Measurements from ENCODE around the gene LRIG3. TPM values are rescaled to one million over a fixed set of nuclear protein-coding genes. Genes with fewer than 3 reads are reported as not detected.
"Not testable (repeated sequence)": the region's sequence is repeated elsewhere in the genome, so short reads cannot be mapped to it uniquely, and the experiment has no call there.

LRIG3 gene
- total RNA-seq, 1 donor from 2014 or later: 80.9 TPM

DNA sequence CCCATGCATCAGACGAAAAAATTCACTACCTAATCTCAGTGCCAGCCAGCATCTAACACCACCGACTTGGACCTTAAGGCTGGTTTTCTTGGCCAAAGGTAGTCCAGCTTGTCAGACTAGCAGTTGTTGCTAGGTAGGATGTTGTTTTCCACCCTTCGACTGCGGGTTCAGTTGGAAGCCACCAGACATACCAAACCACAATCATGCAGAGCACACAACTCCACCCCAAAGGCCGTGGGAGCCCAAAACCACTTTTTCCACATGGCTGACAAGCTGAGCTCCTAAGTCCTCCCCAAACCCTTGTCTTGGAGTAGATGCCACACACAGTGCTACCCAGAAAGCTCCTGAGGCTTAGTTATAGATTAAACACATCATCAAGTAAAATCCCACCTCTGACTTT is 46.8 kb downstream of the LRIG3 start:
- H3K27ac ChIP-seq (ENCODE audit: low read depth, low read length): no peak overlapping the region
- H3K36me3 ChIP-seq (ENCODE audit: control insufficient read depth in 3 of 3, insufficient read depth in 3 of 3, low read length in 3 of 3): peaks cover 38 to 66% (median 52%) of the 10 kb centered on the region in 3 donors
- H3K4me1 ChIP-seq (ENCODE audit: control insufficient read depth in 3 of 3, insufficient read depth in 3 of 3, low read length in 3 of 3): no peaks in the 10 kb centered on the region
- no peak overlapping the region for H3K9ac ChIP-seq (ENCODE audit: low read depth in 1 of 3, low read length in 3 of 3)
- no peaks in the 10 kb centered on the region for H3K9me3 ChIP-seq (ENCODE audit: control insufficient read depth in 3 of 3, low read length in 3 of 3)
- H3K4me3 ChIP-seq (ENCODE audit: low read length in 3 of 3): no peak overlapping the region
- no peaks in the 10 kb centered on the region for H3K27me3 ChIP-seq (ENCODE audit: control insufficient read depth in 3 of 3, insufficient read depth in 3 of 3, low read length in 3 of 3)

DNA sequence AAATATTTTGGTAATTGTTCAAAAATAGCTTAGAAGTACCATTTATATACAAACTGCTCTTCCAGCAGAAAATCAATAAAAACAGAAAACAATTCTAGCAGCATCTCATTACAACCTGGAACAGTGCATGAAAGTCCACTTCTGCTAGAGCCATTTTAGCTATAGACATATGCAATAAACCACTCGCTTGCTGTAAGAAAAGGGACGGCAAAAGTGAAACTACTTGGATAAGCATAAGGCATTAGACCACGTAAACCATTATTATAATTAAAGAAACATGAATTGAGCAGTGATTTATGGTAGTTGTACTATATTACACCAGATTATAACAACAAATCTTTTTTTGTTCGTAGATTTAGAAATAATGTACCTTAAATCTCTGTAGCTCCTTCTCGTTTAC is 48.7 kb downstream of the LRIG3 start:
- Histone ChIP-seq H3K9ac (ENCODE audit: low read depth in 1 of 3, low read length in 3 of 3) (no peak overlapping the region), H3K4me3 (ENCODE audit: low read length in 3 of 3) (peak overlapping the region in 2 of 3 donors; percentile 9 to 16), H3K27me3 (ENCODE audit: control insufficient read depth in 3 of 3, insufficient read depth in 3 of 3, low read length in 3 of 3) (no peaks in the 10 kb centered on the region), H3K27ac (ENCODE audit: low read depth, low read length) (no peak overlapping the region), H3K4me1 (ENCODE audit: control insufficient read depth in 3 of 3, insufficient read depth in 3 of 3, low read length in 3 of 3) (no peaks in the 10 kb centered on the region), H3K36me3 (ENCODE audit: control insufficient read depth in 3 of 3, insufficient read depth in 3 of 3, low read length in 3 of 3) (peaks cover 25 to 52% (median 44%) of the 10 kb centered on the region in 3 donors), H3K9me3 (ENCODE audit: control insufficient read depth in 3 of 3, low read length in 3 of 3) (no peaks in the 10 kb centered on the region)

DNA sequence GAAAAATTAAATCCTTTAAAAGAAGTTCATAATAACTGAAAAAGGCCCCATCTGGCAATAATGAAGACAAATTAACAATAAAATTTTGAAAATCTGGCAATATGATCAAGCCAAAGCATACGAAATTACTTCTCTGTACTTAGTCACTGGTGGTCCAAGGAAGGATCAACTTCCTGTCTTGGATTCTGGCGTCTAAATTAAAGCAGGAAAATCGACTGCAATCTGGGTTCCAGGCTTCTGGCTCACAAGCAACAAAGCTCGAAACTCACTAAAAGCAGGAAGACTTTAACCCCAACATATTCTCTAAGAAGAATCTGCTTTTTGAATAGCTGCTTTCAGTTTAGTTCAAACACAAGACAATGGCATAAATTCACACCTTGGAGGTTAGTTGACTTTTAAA is 49.7 kb downstream of the LRIG3 start:
- H3K9me3 ChIP-seq (ENCODE audit: control insufficient read depth in 3 of 3, low read length in 3 of 3): no peaks in the 10 kb centered on the region
- H3K4me3 ChIP-seq (ENCODE audit: low read length in 3 of 3): no peak overlapping the region
- H3K27ac ChIP-seq (ENCODE audit: low read depth, low read length): no peak overlapping the region
- peaks cover 22 to 51% (median 35%) of the 10 kb centered on the region in 3 donors for H3K36me3 ChIP-seq (ENCODE audit: control insufficient read depth in 3 of 3, insufficient read depth in 3 of 3, low read length in 3 of 3)
- no peaks in the 10 kb centered on the region for H3K27me3 ChIP-seq (ENCODE audit: control insufficient read depth in 3 of 3, insufficient read depth in 3 of 3, low read length in 3 of 3)
- no peak overlapping the region for H3K9ac ChIP-seq (ENCODE audit: low read depth in 1 of 3, low read length in 3 of 3)
- H3K4me1 ChIP-seq (ENCODE audit: control insufficient read depth in 3 of 3, insufficient read depth in 3 of 3, low read length in 3 of 3): no peaks in the 10 kb centered on the region

DNA sequence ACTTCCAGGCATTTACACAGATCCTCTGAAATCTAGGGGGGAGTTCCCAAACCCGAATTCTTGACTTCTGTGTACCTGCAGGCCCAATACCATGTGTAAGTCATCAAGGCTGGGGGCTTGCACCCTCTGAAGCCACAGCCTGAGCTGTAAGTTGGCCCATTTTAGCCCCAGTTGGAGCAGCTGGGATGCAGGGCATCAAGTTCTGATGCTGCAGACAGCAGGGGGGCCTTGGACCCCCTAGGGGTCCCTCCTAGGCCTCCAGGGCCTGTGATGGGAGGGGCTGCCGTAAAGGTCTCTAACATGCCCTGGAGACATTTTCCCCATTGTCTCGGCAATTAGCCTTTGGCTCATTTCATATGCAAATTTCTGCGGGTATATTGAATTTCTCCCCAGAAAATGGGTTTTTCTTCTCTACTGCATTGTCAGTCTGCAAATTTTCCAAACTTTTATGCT is 59.5 kb downstream of the LRIG3 start:
- H3K4me3 ChIP-seq (ENCODE audit: low read length in 3 of 3): no peak overlapping the region
- no peaks in the 10 kb centered on the region for H3K4me1 ChIP-seq (ENCODE audit: control insufficient read depth in 3 of 3, insufficient read depth in 3 of 3, low read length in 3 of 3)
- H3K27me3 ChIP-seq (ENCODE audit: control insufficient read depth in 3 of 3, insufficient read depth in 3 of 3, low read length in 3 of 3): no peaks in the 10 kb centered on the region
- no peaks in the 10 kb centered on the region for H3K36me3 ChIP-seq (ENCODE audit: control insufficient read depth in 3 of 3, insufficient read depth in 3 of 3, low read length in 3 of 3)
- H3K9ac ChIP-seq (ENCODE audit: low read depth in 1 of 3, low read length in 3 of 3): no peak overlapping the region
- no peaks in the 10 kb centered on the region for H3K9me3 ChIP-seq (ENCODE audit: control insufficient read depth in 3 of 3, low read length in 3 of 3)
- H3K27ac ChIP-seq (ENCODE audit: low read depth, low read length): no peak overlapping the region

DNA sequence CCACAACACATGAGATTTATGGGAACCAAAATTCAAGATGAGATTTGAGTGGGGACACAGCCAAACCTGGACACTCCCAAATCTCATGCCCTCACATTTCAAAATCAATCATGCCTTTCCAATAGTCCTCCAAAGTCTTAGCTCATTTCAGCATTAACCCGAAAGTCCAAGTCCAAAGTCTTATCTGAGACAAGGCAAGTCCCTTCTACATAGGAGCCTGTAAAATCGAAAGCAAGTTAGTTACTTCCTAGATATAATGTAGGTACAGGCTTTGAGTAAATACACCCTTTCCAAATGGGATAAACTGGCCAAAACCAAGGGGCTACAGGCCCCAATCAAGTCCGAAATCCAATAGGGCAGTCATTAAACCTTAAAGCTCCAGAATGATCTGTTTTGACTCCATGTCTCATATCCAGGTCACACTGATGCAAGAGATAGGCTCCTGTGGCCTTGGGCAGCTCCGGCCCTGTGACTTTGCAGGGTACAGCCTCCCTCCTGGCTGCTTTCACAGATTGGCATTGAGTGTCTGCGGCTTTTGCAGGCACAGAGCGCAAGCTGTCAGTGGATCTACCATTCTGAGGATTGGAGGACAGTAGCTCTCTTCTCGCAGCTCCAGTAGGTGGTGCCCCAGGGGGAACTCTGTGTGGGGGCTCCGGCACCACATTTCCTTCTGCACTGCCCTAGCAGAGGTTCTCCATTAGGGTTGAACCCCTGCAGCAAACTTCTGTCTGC is 60.1 kb downstream of the LRIG3 start:
- Histone ChIP-seq H3K36me3 (ENCODE audit: control insufficient read depth in 3 of 3, insufficient read depth in 3 of 3, low read length in 3 of 3) (no peaks in the 10 kb centered on the region), H3K9ac (ENCODE audit: low read depth in 1 of 3, low read length in 3 of 3) (no peak overlapping the region), H3K4me1 (ENCODE audit: control insufficient read depth in 3 of 3, insufficient read depth in 3 of 3, low read length in 3 of 3) (no peaks in the 10 kb centered on the region), H3K4me3 (ENCODE audit: low read length in 3 of 3) (no peak overlapping the region), H3K9me3 (ENCODE audit: control insufficient read depth in 3 of 3, low read length in 3 of 3) (no peaks in the 10 kb centered on the region), H3K27ac (ENCODE audit: low read depth, low read length) (no peak overlapping the region), H3K27me3 (ENCODE audit: control insufficient read depth in 3 of 3, insufficient read depth in 3 of 3, low read length in 3 of 3) (no peaks in the 10 kb centered on the region)

DNA sequence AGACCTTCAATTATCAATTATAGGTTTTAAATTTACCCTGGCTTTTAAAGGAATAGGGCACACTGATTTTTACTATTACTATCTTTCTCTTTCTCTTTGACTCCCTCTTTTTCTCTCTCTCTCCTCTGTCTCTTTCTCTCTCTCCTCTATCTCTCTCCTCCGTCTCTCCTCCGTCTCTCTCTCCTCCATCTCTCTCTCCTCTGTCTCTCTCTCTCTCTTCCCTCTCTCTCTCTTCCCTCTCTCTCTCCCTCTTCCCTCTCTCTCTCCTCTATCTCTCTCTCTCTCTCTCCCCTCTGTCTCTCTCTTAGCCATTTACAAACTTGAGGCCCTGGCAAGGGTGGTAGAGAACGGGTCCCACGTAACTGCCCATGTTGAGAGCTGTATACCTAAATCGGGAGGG is 62.3 kb downstream of the LRIG3 start:
- Histone ChIP-seq H3K9ac (ENCODE audit: low read depth in 1 of 3, low read length in 3 of 3) (no peak overlapping the region), H3K27me3 (ENCODE audit: control insufficient read depth in 3 of 3, insufficient read depth in 3 of 3, low read length in 3 of 3) (no peaks in the 10 kb centered on the region), H3K9me3 (ENCODE audit: control insufficient read depth in 3 of 3, low read length in 3 of 3) (no peaks in the 10 kb centered on the region), H3K36me3 (ENCODE audit: control insufficient read depth in 3 of 3, insufficient read depth in 3 of 3, low read length in 3 of 3) (no peaks in the 10 kb centered on the region), H3K4me3 (ENCODE audit: low read length in 3 of 3) (no peak overlapping the region), H3K27ac (ENCODE audit: low read depth, low read length) (no peak overlapping the region), H3K4me1 (ENCODE audit: control insufficient read depth in 3 of 3, insufficient read depth in 3 of 3, low read length in 3 of 3) (no peaks in the 10 kb centered on the region)

DNA sequence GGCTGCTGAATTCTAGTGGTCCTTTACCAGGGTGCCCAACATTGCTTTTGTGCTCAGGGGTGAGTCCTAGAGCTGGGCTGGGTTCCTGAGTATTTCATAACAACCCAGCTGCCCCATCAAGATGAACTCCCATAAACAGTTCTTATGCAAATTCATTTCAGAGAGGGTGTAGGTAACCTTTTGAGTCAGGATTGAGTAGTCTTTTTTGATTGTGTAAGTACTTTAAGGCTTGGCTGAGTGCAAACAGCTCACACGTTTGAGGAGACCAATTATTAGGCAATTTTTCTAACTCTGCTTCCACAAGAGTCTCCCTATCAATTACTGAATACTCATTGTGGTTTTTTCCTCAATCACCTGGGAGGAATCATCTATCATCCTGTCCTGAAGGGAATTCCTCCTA is 63.1 kb downstream of the LRIG3 start:
- not testable (repeated sequence) for H3K36me3 ChIP-seq (ENCODE audit: control insufficient read depth in 3 of 3, insufficient read depth in 3 of 3, low read length in 3 of 3); H3K4me1 ChIP-seq (ENCODE audit: control insufficient read depth in 3 of 3, insufficient read depth in 3 of 3, low read length in 3 of 3); H3K27ac ChIP-seq (ENCODE audit: low read depth, low read length); H3K27me3 ChIP-seq (ENCODE audit: control insufficient read depth in 3 of 3, insufficient read depth in 3 of 3, low read length in 3 of 3); H3K9me3 ChIP-seq (ENCODE audit: control insufficient read depth in 3 of 3, low read length in 3 of 3); H3K9ac ChIP-seq (ENCODE audit: low read depth in 1 of 3, low read length in 3 of 3); H3K4me3 ChIP-seq (ENCODE audit: low read length in 3 of 3)

DNA sequence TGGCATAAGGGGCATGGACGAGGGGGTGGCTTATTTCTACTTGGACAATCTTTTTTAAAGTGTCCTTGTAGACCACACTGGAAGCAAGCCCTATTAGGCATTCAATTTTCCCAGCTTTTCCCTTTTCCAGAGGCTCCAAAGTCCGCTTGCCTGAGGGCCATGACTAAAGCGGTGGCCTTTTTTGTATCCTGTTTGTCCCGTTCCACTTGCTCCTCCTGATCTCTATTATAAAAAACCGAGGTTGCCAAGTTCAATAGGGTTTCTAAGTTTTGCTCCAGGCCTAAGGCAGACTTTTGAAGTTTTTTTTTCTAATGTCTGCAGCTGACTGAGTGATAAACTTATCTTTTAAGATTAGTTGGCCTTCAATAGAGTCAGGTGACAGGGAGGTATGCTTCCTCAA is 64.7 kb downstream of the LRIG3 start:
- not testable (repeated sequence) for H3K27ac ChIP-seq (ENCODE audit: low read depth, low read length); H3K36me3 ChIP-seq (ENCODE audit: control insufficient read depth in 3 of 3, insufficient read depth in 3 of 3, low read length in 3 of 3); H3K27me3 ChIP-seq (ENCODE audit: control insufficient read depth in 3 of 3, insufficient read depth in 3 of 3, low read length in 3 of 3); H3K4me1 ChIP-seq (ENCODE audit: control insufficient read depth in 3 of 3, insufficient read depth in 3 of 3, low read length in 3 of 3); H3K4me3 ChIP-seq (ENCODE audit: low read length in 3 of 3); H3K9me3 ChIP-seq (ENCODE audit: control insufficient read depth in 3 of 3, low read length in 3 of 3); H3K9ac ChIP-seq (ENCODE audit: low read depth in 1 of 3, low read length in 3 of 3)

DNA sequence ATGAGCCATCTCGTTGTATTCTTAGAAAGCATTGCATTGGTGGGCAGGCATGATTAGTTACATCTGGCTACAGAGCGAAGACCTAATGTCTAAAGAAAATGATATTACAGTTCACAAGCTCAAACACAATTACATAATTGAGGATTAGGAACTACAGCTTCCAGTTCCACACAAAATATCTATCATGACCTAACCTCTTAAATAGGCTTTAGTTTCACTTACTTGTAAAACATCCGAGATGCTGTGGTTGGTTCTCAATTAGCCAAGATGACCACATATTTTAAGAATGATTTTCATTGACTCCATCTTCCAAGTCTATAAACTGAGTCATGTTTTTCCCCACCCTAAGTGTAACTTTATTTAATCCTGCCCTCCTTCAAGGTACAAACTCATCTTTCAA is 69.5 kb downstream of the LRIG3 start:
- H3K36me3 ChIP-seq (ENCODE audit: control insufficient read depth in 3 of 3, insufficient read depth in 3 of 3, low read length in 3 of 3): no peaks in the 10 kb centered on the region
- no peak overlapping the region for H3K4me3 ChIP-seq (ENCODE audit: low read length in 3 of 3)
- H3K9ac ChIP-seq (ENCODE audit: low read depth in 1 of 3, low read length in 3 of 3): no peak overlapping the region
- H3K27ac ChIP-seq (ENCODE audit: low read depth, low read length): no peak overlapping the region
- H3K9me3 ChIP-seq (ENCODE audit: control insufficient read depth in 3 of 3, low read length in 3 of 3): no peaks in the 10 kb centered on the region
- H3K4me1 ChIP-seq (ENCODE audit: control insufficient read depth in 3 of 3, insufficient read depth in 3 of 3, low read length in 3 of 3): no peaks in the 10 kb centered on the region
- no peaks in the 10 kb centered on the region for H3K27me3 ChIP-seq (ENCODE audit: control insufficient read depth in 3 of 3, insufficient read depth in 3 of 3, low read length in 3 of 3)

DNA sequence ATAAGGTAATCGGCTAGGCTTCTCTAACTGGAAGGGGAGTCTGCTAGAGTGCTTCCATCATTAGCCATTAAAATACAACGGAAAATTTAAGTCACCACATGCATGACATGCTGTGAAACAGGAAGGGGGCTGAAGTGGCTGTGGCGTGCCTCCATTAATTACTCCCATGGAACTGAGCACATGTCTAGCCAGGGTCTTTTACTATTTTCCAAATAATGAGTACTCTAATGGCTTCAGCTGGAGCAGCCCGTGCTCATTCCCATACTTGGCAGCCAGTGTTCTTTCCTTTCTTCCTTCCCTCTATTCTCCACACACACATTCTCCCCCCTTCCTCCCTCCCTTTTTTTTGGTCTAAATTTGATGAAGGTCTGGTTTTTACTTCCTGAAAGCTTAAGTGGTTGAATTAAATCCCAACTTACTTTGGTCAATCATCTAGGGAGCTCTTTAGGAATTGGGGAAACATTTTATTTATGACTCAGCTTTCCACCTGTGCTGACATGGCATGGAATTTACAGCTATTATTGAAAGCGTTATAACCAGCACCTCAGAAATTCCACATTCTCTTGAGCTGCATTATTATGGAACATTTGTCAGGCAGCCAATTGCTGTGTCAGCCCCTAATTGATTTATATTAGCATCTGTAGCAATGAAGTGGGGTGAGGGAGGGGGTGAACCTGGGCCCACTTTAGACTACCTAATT is 72.3 kb downstream of the LRIG3 start:
- H3K4me3 ChIP-seq (ENCODE audit: low read length in 3 of 3): no peak overlapping the region
- H3K4me1 ChIP-seq (ENCODE audit: control insufficient read depth in 3 of 3, insufficient read depth in 3 of 3, low read length in 3 of 3): no peaks in the 10 kb centered on the region
- H3K9me3 ChIP-seq (ENCODE audit: control insufficient read depth in 3 of 3, low read length in 3 of 3): no peaks in the 10 kb centered on the region
- H3K36me3 ChIP-seq (ENCODE audit: control insufficient read depth in 3 of 3, insufficient read depth in 3 of 3, low read length in 3 of 3): no peaks in the 10 kb centered on the region
- H3K9ac ChIP-seq (ENCODE audit: low read depth in 1 of 3, low read length in 3 of 3): no peak overlapping the region
- H3K27ac ChIP-seq (ENCODE audit: low read depth, low read length): no peak overlapping the region
- no peaks in the 10 kb centered on the region for H3K27me3 ChIP-seq (ENCODE audit: control insufficient read depth in 3 of 3, insufficient read depth in 3 of 3, low read length in 3 of 3)
